HL-60 (cell line): ENCODE data around the gene CAMK1D.

ENCODE experiments used
- DNase-seq, 2 experiments: peaks; one replicate each; pipeline ENCODE4 v3.0.0-alpha.2; 2010 to 2020; ENCODE audit warnings: low read depth in 1 of 2, low spot score in 1 of 2
- H3K27ac ChIP-seq: fragments of 250-450 bp; sonication (Bioruptor Pico); replicated peaks from 2 replicates; pipeline ENCODE4 v1.5.1; 2020; ENCODE audit warnings: mild to moderate bottlenecking, moderate library complexity
- H3K27me3 ChIP-seq: fragments of 250-450 bp; sonication (Bioruptor Pico); 2 replicates; pipeline ENCODE4 v1.5.1; 2021; ENCODE audit warnings: mild to moderate bottlenecking, moderate library complexity; ENCODE audit not compliant: insufficient read depth, poor library complexity, severe bottlenecking
- H3K4me3 ChIP-seq: replicated peaks from 2 replicates; pipeline ENCODE4 v1.5.1; 2011; ENCODE audit warnings: mild to moderate bottlenecking, control low read depth, low read length; ENCODE audit not compliant: insufficient read depth
- GABPA ChIP-seq: IDR thresholded peaks from 2 replicates; pipeline ENCODE4 v1.6.1; 2012; ENCODE audit warnings: low read depth
- POLR2AphosphoS5 ChIP-seq: IDR thresholded peaks from 2 replicates; pipeline ENCODE4 v1.6.1; 2012; ENCODE audit warnings: low read depth
- SPI1 ChIP-seq: IDR thresholded peaks from 2 replicates; pipeline ENCODE4 v1.6.1; 2012; ENCODE audit warnings: low read depth, mild to moderate bottlenecking, borderline replicate concordance
- TF ChIP-seq, protein P1 (sequence below): IDR thresholded peaks from 2 replicates; pipeline ENCODE4 v1.6.1; 2012; ENCODE audit warnings: low read depth; ENCODE audit not compliant: insufficient replicate concordance
- TF ChIP-seq, protein P2 (sequence below): IDR thresholded peaks from one replicate; pipeline ENCODE4 v1.5.1; 2011; ENCODE audit warnings: low read length, control low read depth, inconsistent platforms; ENCODE audit not compliant: insufficient read depth

Gene CAMK1D

DNA sequence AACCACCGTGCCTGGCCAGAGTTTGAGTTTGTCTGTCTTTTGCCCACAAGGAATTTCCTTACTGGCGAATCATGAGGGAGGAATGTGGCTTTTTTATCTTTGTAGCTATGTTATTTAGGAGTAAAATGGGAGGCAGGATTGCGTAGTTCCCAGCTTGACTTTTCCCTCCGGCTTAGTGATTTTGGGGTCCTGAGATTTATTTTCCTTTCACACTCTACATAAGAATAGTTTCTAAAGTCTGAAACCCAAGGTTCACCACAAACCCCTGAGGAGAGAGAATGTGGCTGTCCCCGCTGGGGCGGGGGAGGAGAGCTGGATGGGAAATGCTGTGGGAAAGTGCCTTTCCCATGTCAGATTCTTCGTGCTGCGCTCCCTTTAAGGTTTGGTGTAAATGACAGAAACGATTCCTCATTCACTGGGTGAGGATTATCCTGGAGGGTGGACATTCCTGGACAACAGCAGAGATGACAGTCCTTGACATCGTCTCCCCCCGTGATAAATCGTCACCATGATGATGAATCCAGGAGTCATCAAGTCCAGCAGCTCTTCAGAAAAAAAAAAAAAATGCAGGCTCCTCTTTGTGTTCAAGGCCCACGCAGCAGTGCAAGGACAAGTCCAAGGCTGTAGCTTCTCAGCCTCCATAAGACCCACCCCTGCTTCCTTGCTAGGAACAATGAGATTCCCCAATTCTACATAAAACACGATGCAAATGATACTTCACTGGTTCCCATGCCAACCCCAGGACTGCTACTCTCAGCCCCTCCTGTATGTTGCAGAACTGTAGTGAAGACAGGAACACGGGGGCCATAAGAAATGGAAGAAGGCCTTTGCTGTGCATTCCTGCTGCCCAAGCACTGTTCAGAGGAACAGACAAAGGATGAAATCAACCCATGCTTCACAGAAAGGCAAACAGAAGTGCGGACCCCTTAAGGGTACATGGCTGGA is 419.1 kb downstream of the CAMK1D start:
- H3K4me3 ChIP-seq: no peak overlapping the region
- TF ChIP-seq SPI1 (no peak), POLR2AphosphoS5 (no peak), GABPA (no peak)
- TF ChIP-seq, protein P1, sequence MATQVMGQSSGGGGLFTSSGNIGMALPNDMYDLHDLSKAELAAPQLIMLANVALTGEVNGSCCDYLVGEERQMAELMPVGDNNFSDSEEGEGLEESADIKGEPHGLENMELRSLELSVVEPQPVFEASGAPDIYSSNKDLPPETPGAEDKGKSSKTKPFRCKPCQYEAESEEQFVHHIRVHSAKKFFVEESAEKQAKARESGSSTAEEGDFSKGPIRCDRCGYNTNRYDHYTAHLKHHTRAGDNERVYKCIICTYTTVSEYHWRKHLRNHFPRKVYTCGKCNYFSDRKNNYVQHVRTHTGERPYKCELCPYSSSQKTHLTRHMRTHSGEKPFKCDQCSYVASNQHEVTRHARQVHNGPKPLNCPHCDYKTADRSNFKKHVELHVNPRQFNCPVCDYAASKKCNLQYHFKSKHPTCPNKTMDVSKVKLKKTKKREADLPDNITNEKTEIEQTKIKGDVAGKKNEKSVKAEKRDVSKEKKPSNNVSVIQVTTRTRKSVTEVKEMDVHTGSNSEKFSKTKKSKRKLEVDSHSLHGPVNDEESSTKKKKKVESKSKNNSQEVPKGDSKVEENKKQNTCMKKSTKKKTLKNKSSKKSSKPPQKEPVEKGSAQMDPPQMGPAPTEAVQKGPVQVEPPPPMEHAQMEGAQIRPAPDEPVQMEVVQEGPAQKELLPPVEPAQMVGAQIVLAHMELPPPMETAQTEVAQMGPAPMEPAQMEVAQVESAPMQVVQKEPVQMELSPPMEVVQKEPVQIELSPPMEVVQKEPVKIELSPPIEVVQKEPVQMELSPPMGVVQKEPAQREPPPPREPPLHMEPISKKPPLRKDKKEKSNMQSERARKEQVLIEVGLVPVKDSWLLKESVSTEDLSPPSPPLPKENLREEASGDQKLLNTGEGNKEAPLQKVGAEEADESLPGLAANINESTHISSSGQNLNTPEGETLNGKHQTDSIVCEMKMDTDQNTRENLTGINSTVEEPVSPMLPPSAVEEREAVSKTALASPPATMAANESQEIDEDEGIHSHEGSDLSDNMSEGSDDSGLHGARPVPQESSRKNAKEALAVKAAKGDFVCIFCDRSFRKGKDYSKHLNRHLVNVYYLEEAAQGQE: no peak
- TF ChIP-seq, protein P2, sequence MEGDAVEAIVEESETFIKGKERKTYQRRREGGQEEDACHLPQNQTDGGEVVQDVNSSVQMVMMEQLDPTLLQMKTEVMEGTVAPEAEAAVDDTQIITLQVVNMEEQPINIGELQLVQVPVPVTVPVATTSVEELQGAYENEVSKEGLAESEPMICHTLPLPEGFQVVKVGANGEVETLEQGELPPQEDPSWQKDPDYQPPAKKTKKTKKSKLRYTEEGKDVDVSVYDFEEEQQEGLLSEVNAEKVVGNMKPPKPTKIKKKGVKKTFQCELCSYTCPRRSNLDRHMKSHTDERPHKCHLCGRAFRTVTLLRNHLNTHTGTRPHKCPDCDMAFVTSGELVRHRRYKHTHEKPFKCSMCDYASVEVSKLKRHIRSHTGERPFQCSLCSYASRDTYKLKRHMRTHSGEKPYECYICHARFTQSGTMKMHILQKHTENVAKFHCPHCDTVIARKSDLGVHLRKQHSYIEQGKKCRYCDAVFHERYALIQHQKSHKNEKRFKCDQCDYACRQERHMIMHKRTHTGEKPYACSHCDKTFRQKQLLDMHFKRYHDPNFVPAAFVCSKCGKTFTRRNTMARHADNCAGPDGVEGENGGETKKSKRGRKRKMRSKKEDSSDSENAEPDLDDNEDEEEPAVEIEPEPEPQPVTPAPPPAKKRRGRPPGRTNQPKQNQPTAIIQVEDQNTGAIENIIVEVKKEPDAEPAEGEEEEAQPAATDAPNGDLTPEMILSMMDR: no peak
- no peak overlapping the region for H3K27ac ChIP-seq

DNA sequence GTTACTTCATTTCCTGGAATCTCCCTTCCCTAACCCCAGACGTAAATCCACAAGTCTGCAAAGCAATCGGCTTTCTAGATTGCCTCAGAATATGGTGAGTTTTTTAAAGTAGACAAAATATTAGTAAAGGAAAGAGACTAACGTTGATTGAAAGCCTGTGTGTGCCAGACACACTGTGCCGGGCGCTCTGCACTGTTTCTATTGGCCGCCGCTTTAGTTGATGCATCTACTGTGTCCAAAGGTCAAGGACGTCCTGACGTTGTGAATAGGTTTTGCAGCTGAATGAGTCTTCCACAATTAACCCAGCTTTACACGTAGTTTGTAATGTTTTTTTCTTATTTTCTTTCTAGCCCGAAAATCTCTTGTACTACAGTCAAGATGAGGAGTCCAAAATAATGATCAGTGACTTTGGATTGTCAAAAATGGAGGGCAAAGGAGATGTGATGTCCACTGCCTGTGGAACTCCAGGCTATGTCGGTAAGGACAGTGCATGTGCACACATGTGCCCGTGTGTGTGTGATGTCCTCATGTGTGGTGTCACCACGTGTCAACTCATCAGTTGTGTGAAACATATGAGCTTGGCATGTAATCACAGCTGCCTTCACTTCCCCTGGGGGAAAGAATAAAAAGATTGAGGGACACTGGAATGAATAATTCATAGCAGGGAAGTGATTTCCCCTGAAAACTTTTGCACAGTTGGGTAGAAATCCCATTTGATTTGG is 420.1 kb downstream of the CAMK1D start:
- H3K4me3 ChIP-seq: no peak overlapping the region
- no peaks in the 10 kb centered on the region for H3K27me3 ChIP-seq
- no peak overlapping the region for H3K27ac ChIP-seq
- no peak for TF ChIP-seq POLR2AphosphoS5
- no peak for TF ChIP-seq SPI1
- TF ChIP-seq, protein P1: no peak
- TF ChIP-seq, protein P2: no peak
- TF ChIP-seq GABPA: no peak
- DNase-seq: no peak

More for the DNA sequence above, 419.1 kb downstream of the CAMK1D start:
- DNase-seq: no peak
- no peaks in the 10 kb centered on the region for H3K27me3 ChIP-seq

DNA sequence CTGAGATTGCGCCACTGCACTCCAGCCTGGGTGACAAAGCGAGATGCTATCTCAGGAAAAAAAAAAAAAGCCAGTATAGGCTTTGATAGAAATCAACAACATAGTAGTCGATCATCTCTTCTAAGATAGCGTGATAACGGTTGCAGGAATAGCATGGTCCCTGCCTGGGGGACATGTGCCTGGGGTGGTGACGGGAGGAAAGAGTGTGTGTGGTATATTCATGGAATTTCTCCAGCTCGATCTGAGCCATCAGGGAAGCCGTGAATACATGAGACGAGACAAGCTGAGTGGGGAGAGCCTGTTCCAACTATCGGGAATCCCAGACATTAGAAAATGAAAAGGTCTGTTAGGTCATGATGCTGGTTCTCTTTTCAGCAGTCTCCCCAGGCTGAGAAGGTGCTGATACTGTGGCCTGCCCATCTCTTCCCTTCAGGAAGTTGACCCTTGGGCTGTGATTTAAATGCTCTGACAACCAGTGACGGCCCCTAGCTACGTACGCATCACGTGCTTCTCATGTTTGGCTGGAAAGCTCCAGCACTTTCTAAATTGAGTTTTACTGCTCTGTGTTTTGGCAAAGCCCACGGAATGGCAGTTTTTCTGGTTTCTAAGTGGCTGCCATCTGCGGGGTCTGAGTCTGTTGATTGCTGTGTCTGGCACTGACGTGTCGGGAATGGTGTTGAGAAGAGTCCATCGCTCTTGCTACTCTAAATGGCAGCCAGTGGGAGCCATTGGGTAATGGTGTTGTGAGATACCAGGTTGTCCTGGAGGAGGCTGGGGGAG is 422.8 kb downstream of the CAMK1D start:
- Histone ChIP-seq H3K27me3 (no peaks in the 10 kb centered on the region), H3K27ac (no peak overlapping the region), H3K4me3 (no peak overlapping the region)
- TF ChIP-seq, protein P1: no peak
- no peak for TF ChIP-seq POLR2AphosphoS5
- no peak for TF ChIP-seq GABPA
- TF ChIP-seq, protein P2: no peak
- DNase-seq: no peak
